GM19099 (cell line): ENCODE measurements around the gene PSMD11.

Source experiments
- POLR2A ChIP-seq: IDR thresholded peaks from 3 replicates; pipeline ENCODE4 v1.6.1; 2011; ENCODE audit warnings: low read depth; ENCODE audit not compliant: insufficient read length; ENCODE audit errors: extremely low read depth

The PSMD11 gene

GRCh38 chr17:32444301-32445073 lies at the start of gene PSMD11:
Gene PSMD11 (plus strand): TSS chr17:32444510. CDS start chr17:32444524, 14 bp downstream.
- peak; percentile 81 for TF ChIP-seq POLR2A

- TF ChIP-seq POLR2A, result no peak
Measured at GRCh38 chr17:32396343-32396742, 48.0 kb upstream of the PSMD11 start.

- no peak for TF ChIP-seq POLR2A
Measured at GRCh38 chr17:32398946-32399345, 45.4 kb upstream of the PSMD11 start.

GRCh38 chr17:32426894-32427293 lies 17.4 kb upstream of the PSMD11 start:
- TF ChIP-seq POLR2A, result no peak

- no peak for TF ChIP-seq POLR2A
Measured at GRCh38 chr17:32429598-32429997, 14.7 kb upstream of the PSMD11 start.

GRCh38 chr17:32440722-32441121 lies 3.6 kb upstream of the PSMD11 start:
- no peak for TF ChIP-seq POLR2A

- no peak for TF ChIP-seq POLR2A
Measured at GRCh38 chr17:32441886-32442285, 2.4 kb upstream of the PSMD11 start.

- TF ChIP-seq POLR2A, result no peak
Measured at GRCh38 chr17:32443827-32444300, 446 bp upstream of the PSMD11 start.

GRCh38 chr17:32445074-32445415 lies 735 bp downstream of the PSMD11 start:
- TF ChIP-seq POLR2A, result no peak

- TF ChIP-seq POLR2A, result no peak
Measured at GRCh38 chr17:32445497-32445896, 1.2 kb downstream of the PSMD11 start.

GRCh38 chr17:32445971-32446370 lies 1.7 kb downstream of the PSMD11 start:
- TF ChIP-seq POLR2A, result no peak

- TF ChIP-seq POLR2A, result no peak
Measured at GRCh38 chr17:32446949-32447348, 2.6 kb downstream of the PSMD11 start.

GRCh38 chr17:32449963-32450362 lies 5.7 kb downstream of the PSMD11 start:
- no peak for TF ChIP-seq POLR2A

GRCh38 chr17:32451879-32452278 lies 7.6 kb downstream of the PSMD11 start:
- no peak for TF ChIP-seq POLR2A

- TF ChIP-seq POLR2A, result no peak
Measured at GRCh38 chr17:32452281-32452680, 8.0 kb downstream of the PSMD11 start.

- no peak for TF ChIP-seq POLR2A
Measured at GRCh38 chr17:32453370-32453769, 9.1 kb downstream of the PSMD11 start.

- no peak for TF ChIP-seq POLR2A
Measured at GRCh38 chr17:32458371-32458770, 14.1 kb downstream of the PSMD11 start.
